Muscle of arm (tissue), 12 donors: ENCODE results near the gene ANTKMT. TPM values are rescaled to one million over a fixed set of nuclear protein-coding genes. Genes with fewer than 3 reads are reported as not detected.

Experiments used
- DNase-seq: peaks from one replicate; pipeline ENCODE4 v3.0.0-alpha.2; 2013
- polyA plus RNA-seq, 12 donors: library from polyadenylated mRNA; unstranded; fragments of 120-200 nt; gene quantifications; one replicate each; pipeline ENCODE4 v1.2.1, GENCODE V29; 2013; ENCODE audit not compliant: insufficient read length in 12 of 12

ANTKMT gene
- polyA plus RNA-seq, 12 donors: 4.9 to 25.5 (median 9.9) TPM; not detected in 1

- DNase-seq: no peak
These were observed 39.8 kb downstream of the ANTKMT start, which contains the start of gene MSLN for GRCh38 chr16:760545-761343. Gene MSLN, plus strand, starts transcription at chr16:760734. Its CDS starts 1,947 bp downstream, at chr16:762681.

GRCh38 chr16:761625-762513 lies 40.9 kb downstream of the ANTKMT start:
- no peak for DNase-seq

- DNase-seq: no peak
These were observed 41.8 kb downstream of the ANTKMT start for GRCh38 chr16:762595-763268.

- DNase-seq: no peak
These were observed 42.6 kb downstream of the ANTKMT start for GRCh38 chr16:763369-764183.

- no peak for DNase-seq
These were observed 43.3 kb downstream of the ANTKMT start for GRCh38 chr16:764184-764750.

GRCh38 chr16:764848-765487 lies 44.0 kb downstream of the ANTKMT start:
- DNase-seq: no peak

GRCh38 chr16:765488-765865 lies 44.5 kb downstream of the ANTKMT start:
- no peak for DNase-seq

GRCh38 chr16:766008-766819 lies 45.3 kb downstream of the ANTKMT start:
- no peak for DNase-seq

- no peak for DNase-seq
These were observed 46.1 kb downstream of the ANTKMT start for GRCh38 chr16:766820-767640.

- DNase-seq: no peak
These were observed 46.8 kb downstream of the ANTKMT start for GRCh38 chr16:767743-768235.

- no peak for DNase-seq
These were observed 47.5 kb downstream of the ANTKMT start for GRCh38 chr16:768428-768827.

GRCh38 chr16:769184-769784 lies 48.3 kb downstream of the ANTKMT start:
- no peak for DNase-seq

- no peak for DNase-seq
These were observed 49.0 kb downstream of the ANTKMT start for GRCh38 chr16:769934-770333.

- DNase-seq: no peak
These were observed 49.5 kb downstream of the ANTKMT start for GRCh38 chr16:770411-770810.
